ENCODE results near the gene GLRA3.

- TF ChIP-seq CTCF (optimal IDR thresholded peaks at IDR 0.05 in 1 of 3, IDR thresholded peaks at IDR 0.05 in 1 of 3, conservative IDR thresholded peaks at IDR 0.05 in 1 of 3; ENCODE audit: extremely low read depth in 1 of 3, insufficient read depth in 2 of 3, low read length in 3 of 3): no peak
- no peak for TF ChIP-seq EZH2 (IDR thresholded peaks at IDR 0.05; ENCODE audit: low read length)
These were observed 121.9 kb downstream of the GLRA3 start for GRCh38 chr4:174707051-174707676.
